ENCODE data around the gene ZYG11B.

DNA sequence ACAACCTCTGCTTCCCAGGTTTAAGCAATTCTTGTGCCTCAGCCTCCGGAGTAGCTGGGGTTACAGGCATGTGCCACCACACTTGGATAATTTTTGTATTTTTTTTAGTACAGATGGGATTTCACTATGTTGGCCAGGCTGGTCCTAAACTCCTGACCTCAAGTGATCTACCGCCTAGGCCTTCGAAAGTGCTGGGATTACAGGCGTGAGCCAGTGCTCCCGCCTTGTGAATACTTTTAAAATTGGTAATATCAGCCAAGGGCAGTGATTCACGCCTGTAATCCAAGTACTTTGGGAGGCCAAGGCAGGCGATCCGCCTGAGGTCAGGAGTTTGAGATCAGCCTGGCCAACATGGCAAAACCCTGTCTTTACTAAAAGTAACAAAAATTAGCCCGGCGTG is 33.7 kb downstream of the ZYG11B start:
- TF ChIP-seq, protein P1, sequence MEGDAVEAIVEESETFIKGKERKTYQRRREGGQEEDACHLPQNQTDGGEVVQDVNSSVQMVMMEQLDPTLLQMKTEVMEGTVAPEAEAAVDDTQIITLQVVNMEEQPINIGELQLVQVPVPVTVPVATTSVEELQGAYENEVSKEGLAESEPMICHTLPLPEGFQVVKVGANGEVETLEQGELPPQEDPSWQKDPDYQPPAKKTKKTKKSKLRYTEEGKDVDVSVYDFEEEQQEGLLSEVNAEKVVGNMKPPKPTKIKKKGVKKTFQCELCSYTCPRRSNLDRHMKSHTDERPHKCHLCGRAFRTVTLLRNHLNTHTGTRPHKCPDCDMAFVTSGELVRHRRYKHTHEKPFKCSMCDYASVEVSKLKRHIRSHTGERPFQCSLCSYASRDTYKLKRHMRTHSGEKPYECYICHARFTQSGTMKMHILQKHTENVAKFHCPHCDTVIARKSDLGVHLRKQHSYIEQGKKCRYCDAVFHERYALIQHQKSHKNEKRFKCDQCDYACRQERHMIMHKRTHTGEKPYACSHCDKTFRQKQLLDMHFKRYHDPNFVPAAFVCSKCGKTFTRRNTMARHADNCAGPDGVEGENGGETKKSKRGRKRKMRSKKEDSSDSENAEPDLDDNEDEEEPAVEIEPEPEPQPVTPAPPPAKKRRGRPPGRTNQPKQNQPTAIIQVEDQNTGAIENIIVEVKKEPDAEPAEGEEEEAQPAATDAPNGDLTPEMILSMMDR (conservative IDR thresholded peaks at IDR 0.05), result no peak
- TF ChIP-seq ZFX (IDR thresholded peaks at IDR 0.05), result no peak

Measured in C4-2B (cell line).